GM18526 (cell line): ENCODE data around the gene SEMA3F.

Source experiments
- POLR2A ChIP-seq: IDR thresholded peaks from 3 replicates; pipeline ENCODE4 v1.6.1; 2011; ENCODE audit not compliant: insufficient read length; ENCODE audit errors: extremely low read depth

The SEMA3F gene

GRCh38 chr3:50235716-50236483 is 80.8 kb downstream of the SEMA3F start, which contains the start of gene GNAI2:
Gene GNAI2, plus strand, starts transcription at chr3:50236204. Its CDS starts 132 bp downstream, at chr3:50236336.
- peak; percentile 97 for TF ChIP-seq POLR2A

GRCh38 chr3:50236484-50237132 is 81.5 kb downstream of the SEMA3F start:
- TF ChIP-seq POLR2A = no peak

- no peak for TF ChIP-seq POLR2A
These were observed 82.1 kb downstream of the SEMA3F start for GRCh38 chr3:50237133-50237651.

GRCh38 chr3:50237754-50238548 is 82.8 kb downstream of the SEMA3F start:
- TF ChIP-seq POLR2A = peak; percentile 52

GRCh38 chr3:50238549-50239026 is 83.5 kb downstream of the SEMA3F start:
- TF ChIP-seq POLR2A = no peak
